ENCODE data around the gene CISD3. TPM values are rescaled to one million over a fixed set of nuclear protein-coding genes. Genes with fewer than 3 reads are reported as not detected.

The CISD3 gene
- total and polyA plus RNA-seq, 2 donors (not counting 1 experiment from before 2014, with no cell fraction given), result 5.0 to 11.3 TPM

GRCh38 chr17:38685491-38685890, 44.6 kb upstream of the CISD3 start:
- DNase-seq, result no peak
- Histone ChIP-seq H3K27me3 (replicated peaks in 1 of 4; ENCODE audit: control extremely low read depth in 1 of 4, control insufficient read depth in 3 of 4, insufficient read depth in 4 of 4, low read length in 3 of 4) (peaks cover 0 to 4% (median 0%) of the 10 kb centered on the region in 4 experiments), H3K9ac (ENCODE audit: low read length) (no peak overlapping the region), H2AFZ (ENCODE audit: insufficient read depth, low read depth, low read length, poor library complexity, severe bottlenecking) (no peak overlapping the region), H3K79me2 (ENCODE audit: control insufficient read depth, insufficient read depth, low read length) (no peaks in the 10 kb centered on the region), H3K9me3 (ENCODE audit: control extremely low read depth in 1 of 3, control insufficient read depth in 2 of 3, insufficient read depth in 1 of 3, low read length in 2 of 3) (no peaks in the 10 kb centered on the region), H3K4me1 (ENCODE audit: control insufficient read depth in 2 of 2, insufficient read depth in 2 of 2, low read length in 2 of 2) (no peaks in the 10 kb centered on the region), H3K4me3 (ENCODE audit: control extremely low read depth in 1 of 5, extremely low read depth in 1 of 5, insufficient read depth in 1 of 5, low read depth in 2 of 5, low read length in 4 of 5) (no peak overlapping the region), H3K4me2 (replicated peaks; ENCODE audit: low read depth, low read length, poor library complexity, severe bottlenecking) (no peak overlapping the region), H4K20me1 (ENCODE audit: control insufficient read depth, insufficient read depth, low read length, poor library complexity, severe bottlenecking) (no peaks in the 10 kb centered on the region), H3K27ac (ENCODE audit: low read length in 2 of 2) (no peak overlapping the region), H3K36me3 (replicated peaks in 1 of 2; ENCODE audit: control extremely low read depth in 1 of 2, control insufficient read depth in 1 of 2, extremely low read depth in 1 of 2, insufficient read depth in 2 of 2, low read length in 1 of 2) (no peaks in the 10 kb centered on the region)
- H3K4me1 Mint-ChIP-seq, result no peaks in the 10 kb centered on the region
- peaks cover 19% of the 10 kb centered on the region for H3K27me3 Mint-ChIP-seq
- H3K27ac Mint-ChIP-seq, result no peak overlapping the region
- CTCF ChIA-PET, result interaction anchor here (1.1 to 1.2 kb wide), 2 partner anchors 8 to 19 kb away, joined by 3 read pairs; partner anchors contain the start of gene MLLT6
- POLR2A ChIA-PET, result no interaction called here
- H3K9me3 Mint-ChIP-seq (ENCODE audit: insufficient read depth), result no peaks in the 10 kb centered on the region
- TF ChIP-seq CTCF (IDR thresholded peaks at IDR 0.05) (no peak), EZH2 (IDR thresholded peaks at IDR 0.05; ENCODE audit: borderline replicate concordance, insufficient read depth, low read depth, low read length, poor library complexity, severe bottlenecking) (no peak)
- intact Hi-C loops (cut with micrococcal nuclease), result no loop called here
- H3K4me3 Mint-ChIP-seq, result no peak overlapping the region
- no peak for ATAC-seq (ENCODE audit: low read depth)
- WGBS (ENCODE audit: insufficient coverage), result 78% methylated on average over 12 of the region's 12 CpGs

- ATAC-seq (ENCODE audit: low read depth) (no peak), DNase-seq (no peak)
- Histone ChIP-seq H3K79me2 (ENCODE audit: control insufficient read depth, insufficient read depth, low read length) (no peaks in the 10 kb centered on the region), H3K9me3 (ENCODE audit: control extremely low read depth in 1 of 3, control insufficient read depth in 2 of 3, insufficient read depth in 1 of 3, low read length in 2 of 3) (no peaks in the 10 kb centered on the region), H3K4me1 (ENCODE audit: control insufficient read depth in 2 of 2, insufficient read depth in 2 of 2, low read length in 2 of 2) (no peaks in the 10 kb centered on the region), H3K4me3 (ENCODE audit: control extremely low read depth in 1 of 5, extremely low read depth in 1 of 5, insufficient read depth in 1 of 5, low read depth in 2 of 5, low read length in 4 of 5) (no peak overlapping the region), H2AFZ (ENCODE audit: insufficient read depth, low read depth, low read length, poor library complexity, severe bottlenecking) (no peak overlapping the region), H3K9ac (ENCODE audit: low read length) (no peak overlapping the region), H3K27me3 (replicated peaks in 1 of 4; ENCODE audit: control extremely low read depth in 1 of 4, control insufficient read depth in 3 of 4, insufficient read depth in 4 of 4, low read length in 3 of 4) (peaks cover 0 to 4% (median 0%) of the 10 kb centered on the region in 4 experiments), H4K20me1 (ENCODE audit: control insufficient read depth, insufficient read depth, low read length, poor library complexity, severe bottlenecking) (no peaks in the 10 kb centered on the region), H3K4me2 (replicated peaks; ENCODE audit: low read depth, low read length, poor library complexity, severe bottlenecking) (no peak overlapping the region), H3K27ac (ENCODE audit: low read length in 2 of 2) (no peak overlapping the region), H3K36me3 (replicated peaks in 1 of 2; ENCODE audit: control extremely low read depth in 1 of 2, control insufficient read depth in 1 of 2, extremely low read depth in 1 of 2, insufficient read depth in 2 of 2, low read length in 1 of 2) (no peaks in the 10 kb centered on the region)
- Mint-ChIP-seq H3K4me3 (no peak overlapping the region), H3K9me3 (ENCODE audit: insufficient read depth) (no peaks in the 10 kb centered on the region), H3K27ac (no peak overlapping the region), H3K27me3 (peaks cover 25% of the 10 kb centered on the region), H3K4me1 (no peaks in the 10 kb centered on the region)
- ChIA-PET POLR2A (interaction anchor here (0.7 kb wide), 1 partner anchor 481 kb away, joined by 4 read pairs; no protein-coding TSS in a partner anchor), CTCF (interaction anchor here (0.6 to 1.4 kb wide), 7 partner anchors 9 to 373 kb away, joined by 3 to 4 read pairs (median 3); no protein-coding TSS in a partner anchor)
- intact Hi-C loops (cut with micrococcal nuclease), result no loop called here
- TF ChIP-seq EZH2 (IDR thresholded peaks at IDR 0.05; ENCODE audit: borderline replicate concordance, insufficient read depth, low read depth, low read length, poor library complexity, severe bottlenecking), result no peak
- no peak for TF ChIP-seq CTCF (IDR thresholded peaks at IDR 0.05)
- 100% methylated on average over 5 of the region's 5 CpGs for WGBS (ENCODE audit: insufficient coverage)
Measured at GRCh38 chr17:38687286-38687685, 42.9 kb upstream of the CISD3 start.
